Uterus (tissue), 2 donors: Measurements from ENCODE around the gene CNN2.

Source experiments
- POLR2A ChIP-seq, 2 donors: fragments of 450-650 bp; IDR thresholded peaks; one replicate each; pipeline ENCODE4 v1.6.1; 2016; ENCODE audit warnings: antibody characterized with exemption in 2 of 2, mild to moderate bottlenecking in 1 of 2, moderate library complexity in 1 of 2
- TF ChIP-seq, protein P1 (sequence below), 4 experiments: fragments of 200-600 bp in 2 of 4; fragments of 450-650 bp in 2 of 4; sonication (generic) in 2 of 4; IDR thresholded peaks; one replicate each; pipeline ENCODE4 v1.5.1; 2016 to 2019; ENCODE audit warnings: antibody characterized with exemption in 4 of 4, mild to moderate bottlenecking in 2 of 4, moderate library complexity in 1 of 4

- peak in 1 of 2 donors; percentile 53 for TF ChIP-seq POLR2A (IDR thresholded peaks at IDR 0.05)
- TF ChIP-seq, protein P1, sequence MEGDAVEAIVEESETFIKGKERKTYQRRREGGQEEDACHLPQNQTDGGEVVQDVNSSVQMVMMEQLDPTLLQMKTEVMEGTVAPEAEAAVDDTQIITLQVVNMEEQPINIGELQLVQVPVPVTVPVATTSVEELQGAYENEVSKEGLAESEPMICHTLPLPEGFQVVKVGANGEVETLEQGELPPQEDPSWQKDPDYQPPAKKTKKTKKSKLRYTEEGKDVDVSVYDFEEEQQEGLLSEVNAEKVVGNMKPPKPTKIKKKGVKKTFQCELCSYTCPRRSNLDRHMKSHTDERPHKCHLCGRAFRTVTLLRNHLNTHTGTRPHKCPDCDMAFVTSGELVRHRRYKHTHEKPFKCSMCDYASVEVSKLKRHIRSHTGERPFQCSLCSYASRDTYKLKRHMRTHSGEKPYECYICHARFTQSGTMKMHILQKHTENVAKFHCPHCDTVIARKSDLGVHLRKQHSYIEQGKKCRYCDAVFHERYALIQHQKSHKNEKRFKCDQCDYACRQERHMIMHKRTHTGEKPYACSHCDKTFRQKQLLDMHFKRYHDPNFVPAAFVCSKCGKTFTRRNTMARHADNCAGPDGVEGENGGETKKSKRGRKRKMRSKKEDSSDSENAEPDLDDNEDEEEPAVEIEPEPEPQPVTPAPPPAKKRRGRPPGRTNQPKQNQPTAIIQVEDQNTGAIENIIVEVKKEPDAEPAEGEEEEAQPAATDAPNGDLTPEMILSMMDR (IDR thresholded peaks at IDR 0.05): peak; percentile 72 to 100 (median 99)
Measured at GRCh38 chr19:982567-983170, 43.7 kb upstream of the CNN2 start.
